Cardiac fibroblast (primary cell): ENCODE data around the gene SYT2.

Experiments used
- DNase-seq, 2 donors: peaks; one replicate each; pipeline versions ENCODE4 v3.0.0 to v3.0.0-alpha.2; 2010; ENCODE audit warnings: low read depth in 2 of 2
- H3K4me3 ChIP-seq, 2 donors: replicated peaks in 1 of 2; 1 replicate in 1 of 2; 2 replicates in 1 of 2; pipeline ENCODE4 v1.5.1; 2011; ENCODE audit warnings: low read depth in 2 of 2, low read length in 2 of 2, mild to moderate bottlenecking in 2 of 2, moderate library complexity in 1 of 2
- TF ChIP-seq, protein P1 (sequence below): IDR thresholded peaks from one replicate; pipeline ENCODE4 v1.5.1; 2011; ENCODE audit warnings: low read depth, mild to moderate bottlenecking, low read length, inconsistent platforms

The SYT2 gene

DNA sequence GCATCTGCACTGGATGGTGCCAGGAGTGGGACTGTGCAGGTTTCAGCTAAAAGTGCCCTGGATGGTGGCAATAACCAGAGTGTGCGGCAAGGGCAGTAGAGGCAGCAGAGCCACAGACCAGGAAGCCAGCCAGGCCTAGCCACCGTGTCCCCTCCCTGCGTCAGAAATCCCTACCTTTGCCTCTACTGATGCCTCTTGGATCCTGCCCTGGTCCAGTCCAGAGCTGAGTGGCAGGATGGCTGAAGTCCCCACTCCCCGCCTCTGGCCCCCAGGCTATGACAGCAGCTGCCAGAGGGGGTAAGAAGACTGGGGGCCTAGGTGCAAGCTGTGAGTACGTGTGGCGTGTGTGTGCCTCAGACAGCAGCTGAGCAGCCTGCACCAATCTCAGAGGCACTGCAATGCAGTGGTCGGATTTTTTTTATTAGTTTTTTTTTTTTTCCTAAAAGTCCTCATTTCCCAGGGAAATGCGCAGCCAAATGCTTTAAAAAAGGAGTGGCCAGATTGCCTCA, 51.9 kb downstream of the SYT2 start:
- no peak for DNase-seq
- TF ChIP-seq, protein P1, sequence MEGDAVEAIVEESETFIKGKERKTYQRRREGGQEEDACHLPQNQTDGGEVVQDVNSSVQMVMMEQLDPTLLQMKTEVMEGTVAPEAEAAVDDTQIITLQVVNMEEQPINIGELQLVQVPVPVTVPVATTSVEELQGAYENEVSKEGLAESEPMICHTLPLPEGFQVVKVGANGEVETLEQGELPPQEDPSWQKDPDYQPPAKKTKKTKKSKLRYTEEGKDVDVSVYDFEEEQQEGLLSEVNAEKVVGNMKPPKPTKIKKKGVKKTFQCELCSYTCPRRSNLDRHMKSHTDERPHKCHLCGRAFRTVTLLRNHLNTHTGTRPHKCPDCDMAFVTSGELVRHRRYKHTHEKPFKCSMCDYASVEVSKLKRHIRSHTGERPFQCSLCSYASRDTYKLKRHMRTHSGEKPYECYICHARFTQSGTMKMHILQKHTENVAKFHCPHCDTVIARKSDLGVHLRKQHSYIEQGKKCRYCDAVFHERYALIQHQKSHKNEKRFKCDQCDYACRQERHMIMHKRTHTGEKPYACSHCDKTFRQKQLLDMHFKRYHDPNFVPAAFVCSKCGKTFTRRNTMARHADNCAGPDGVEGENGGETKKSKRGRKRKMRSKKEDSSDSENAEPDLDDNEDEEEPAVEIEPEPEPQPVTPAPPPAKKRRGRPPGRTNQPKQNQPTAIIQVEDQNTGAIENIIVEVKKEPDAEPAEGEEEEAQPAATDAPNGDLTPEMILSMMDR = no peak

GRCh38 chr1:202656951-202657646, 53.2 kb downstream of the SYT2 start:
- TF ChIP-seq, protein P1 = no peak
- peak; percentile 31 to 48 for DNase-seq
- H3K4me3 ChIP-seq = no peak overlapping the region

More for the DNA sequence above, 51.9 kb downstream of the SYT2 start:
- H3K4me3 ChIP-seq = no peak overlapping the region

- no peak overlapping the region for H3K4me3 ChIP-seq
- TF ChIP-seq, protein P1 = peak; percentile 7
- peak; percentile 8 to 11 for DNase-seq
Observed at GRCh38 chr1:202656057-202656456, 54.2 kb downstream of the SYT2 start.

DNA sequence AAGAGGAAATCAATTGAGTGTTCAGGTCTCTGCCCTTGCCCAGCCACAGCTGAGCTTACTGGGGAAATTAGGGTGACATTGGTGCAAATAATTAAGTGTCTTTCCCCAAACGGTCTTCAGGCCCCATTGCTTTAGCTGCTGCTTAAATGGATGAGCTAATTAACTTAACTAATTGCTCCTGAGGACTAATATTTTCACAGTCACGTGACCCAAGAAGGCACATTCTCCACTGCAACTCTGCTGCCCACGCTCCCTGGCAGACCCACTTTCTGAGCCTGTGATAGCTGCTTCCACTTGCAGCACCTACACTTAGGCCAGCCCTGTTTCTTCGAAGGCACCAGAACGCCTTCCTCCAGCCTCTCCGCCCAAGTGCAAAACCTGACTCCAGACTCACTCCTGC, 56.2 kb downstream of the SYT2 start:
- no peak overlapping the region for H3K4me3 ChIP-seq
- TF ChIP-seq, protein P1 = no peak
- DNase-seq = no peak

DNA sequence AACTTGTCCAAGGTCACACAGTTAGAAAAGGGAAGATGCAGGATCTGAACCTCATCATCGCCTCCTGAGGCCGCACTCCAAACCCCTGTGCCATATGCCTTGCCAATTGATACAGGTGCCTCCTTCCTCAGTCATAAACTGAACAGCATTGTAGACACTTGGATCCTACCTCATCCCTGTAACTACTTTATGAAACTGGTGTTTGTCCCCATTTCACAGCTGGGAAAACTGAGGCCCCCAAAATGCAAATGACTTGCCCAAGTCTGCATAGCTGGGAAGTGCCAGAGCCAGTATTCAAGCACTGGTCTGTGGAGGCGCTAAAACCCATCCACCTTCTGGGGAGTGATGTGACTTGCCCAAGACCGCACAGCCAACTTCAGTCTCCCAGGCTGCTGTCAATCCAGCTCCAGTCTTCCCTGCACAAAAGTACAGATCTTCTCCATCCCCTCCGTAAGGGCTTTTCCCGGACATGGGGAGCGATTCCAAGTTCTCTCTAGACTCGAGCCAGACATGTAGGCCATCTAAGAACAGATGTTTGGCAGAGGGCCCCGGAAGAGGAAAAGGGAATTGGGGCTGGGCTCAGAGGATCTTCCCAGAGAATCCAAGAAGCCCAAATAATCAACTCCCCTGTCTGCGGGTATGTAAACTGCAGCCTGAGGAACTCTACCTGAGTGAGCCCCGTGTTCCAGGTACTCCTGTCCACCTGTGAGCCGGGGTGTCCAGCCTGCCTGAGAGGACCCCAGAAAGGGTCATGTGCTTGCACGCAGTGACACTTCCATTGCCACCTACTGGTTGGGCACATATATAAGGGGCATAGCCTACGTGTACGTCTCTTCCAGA, 60.5 kb downstream of the SYT2 start:
- DNase-seq = no peak
- H3K4me3 ChIP-seq = no peak overlapping the region
- TF ChIP-seq, protein P1 = no peak

DNA sequence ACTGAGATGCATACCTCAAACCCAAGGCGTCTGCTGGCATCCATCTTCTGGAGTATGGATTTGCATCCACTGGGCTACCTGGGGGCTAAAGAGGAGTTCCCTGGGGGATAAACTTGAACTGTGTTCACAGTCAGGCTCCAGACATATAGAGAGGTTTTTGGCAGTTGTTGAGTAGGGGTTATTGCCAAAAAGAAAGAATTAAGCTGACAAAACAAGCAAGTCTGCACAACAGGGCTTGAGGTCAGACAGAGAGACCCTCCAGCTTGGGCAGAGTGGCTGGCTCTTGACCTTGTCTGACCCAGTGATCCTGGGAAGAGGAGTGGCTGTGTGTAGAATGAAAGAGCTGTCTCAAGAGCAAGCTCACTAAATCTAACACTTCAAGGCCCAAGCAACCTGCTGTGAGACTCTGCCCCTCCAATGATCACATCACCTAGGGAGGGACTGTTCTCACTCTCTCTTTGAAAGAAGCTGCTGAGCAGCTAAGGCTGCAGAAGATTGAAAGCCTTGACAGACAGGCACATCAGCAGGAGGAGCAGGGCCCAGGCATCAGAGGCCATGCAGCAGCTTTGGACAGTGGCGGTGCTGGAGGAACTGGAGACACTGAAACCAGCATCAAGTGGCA, 61.5 kb downstream of the SYT2 start:
- DNase-seq = no peak

More for the DNA sequence above, 61.5 kb downstream of the SYT2 start:
- H3K4me3 ChIP-seq = no peak overlapping the region
- TF ChIP-seq, protein P1 = no peak
